GM10266 (cell line): Measurements from ENCODE around the gene UNC45B.

Source experiments
- DNase-seq: peaks from one replicate; pipeline ENCODE4 v3.0.0; 2012; ENCODE audit errors: extremely low spot score
- CTCF ChIP-seq: IDR thresholded peaks from 2 replicates; pipeline ENCODE4 v1.5.1; 2012; ENCODE audit warnings: mild to moderate bottlenecking, low read depth; ENCODE audit not compliant: control insufficient read depth, insufficient read depth; ENCODE audit errors: missing control alignments

UNC45B gene

GRCh38 chr17:35154196-35155165 lies 6.9 kb downstream of the UNC45B start:
- TF ChIP-seq CTCF = no peak
- no peak for DNase-seq

- no peak for TF ChIP-seq CTCF
- DNase-seq = no peak
These were observed 7.6 kb downstream of the UNC45B start for GRCh38 chr17:35155246-35155645.

- no peak for DNase-seq
- no peak for TF ChIP-seq CTCF
These were observed 12.3 kb downstream of the UNC45B start for GRCh38 chr17:35159940-35160339.

GRCh38 chr17:35160354-35161201 lies 13.0 kb downstream of the UNC45B start:
- TF ChIP-seq CTCF = no peak
- no peak for DNase-seq

GRCh38 chr17:35161281-35161761 lies 13.7 kb downstream of the UNC45B start:
- no peak for DNase-seq
- TF ChIP-seq CTCF = no peak

GRCh38 chr17:35162755-35163154 lies 15.1 kb downstream of the UNC45B start:
- TF ChIP-seq CTCF = no peak
- no peak for DNase-seq
